Endothelial cell of umbilical vein (primary cell): Measurements from ENCODE around the gene FAM117B. TPM values are rescaled to one million over a fixed set of nuclear protein-coding genes. Genes with fewer than 3 reads are reported as not detected.

ENCODE experiments used
- BruUV-seq: library from RNA; stranded (reverse); fragments of 400-500 nt; replicated peaks from 2 replicates; lab custom pipeline; 2021; lab: Mats Ljungman, UMichigan
- CTCF ChIA-PET: fragments of 300-600, 350-600 bp; sonication (Branson Sonifier 250); formaldehyde crosslinking; loops from one replicate; lab custom pipeline; 2021; ENCODE audit warnings: antibody characterized with exemption, inconsistent platforms; lab: Charles Lee
- POLR2A ChIA-PET: fragments of 300-600, 350-600 bp; sonication (Branson Sonifier 250); formaldehyde crosslinking; loops from one replicate; lab custom pipeline; 2021; ENCODE audit warnings: antibody characterized with exemption, inconsistent platforms; lab: Charles Lee
- DNase-seq: peaks from one replicate; pipeline ENCODE4 v3.0.0-alpha.2; 2011; ENCODE audit warnings: low read depth, low spot score
- FAIRE-seq: peaks from 2 replicates; lab custom pipeline; 2011; peaks lifted over from hg19 to GRCh38; lab: Jason Lieb, UNC
- H2AFZ ChIP-seq: 2 replicates; pipeline ENCODE4 v1.6.0; 2012; ENCODE audit warnings: low read depth, low read length, control low read depth, inconsistent platforms
- H3K27ac ChIP-seq: 2 replicates; pipeline ENCODE4 v1.5.1; 2011; ENCODE audit warnings: low read depth, mild to moderate bottlenecking, control low read depth, low read length, moderate library complexity; ENCODE audit not compliant: insufficient read depth
- H3K27me3 ChIP-seq, 2 experiments: 2 replicates each; pipeline versions ENCODE4 v1.6.0 to v1.6.1; 2011; ENCODE audit warnings: low read length in 2 of 2, mixed read lengths in 1 of 2; ENCODE audit not compliant: control insufficient read depth in 2 of 2, insufficient read depth in 2 of 2
- H3K36me3 ChIP-seq, 2 experiments: 2 replicates in 1 of 2; 3 replicates in 1 of 2; pipeline ENCODE4 v1.5.1; 2011; ENCODE audit warnings: low read length in 2 of 2, mild to moderate bottlenecking in 1 of 2, moderate library complexity in 1 of 2; ENCODE audit not compliant: control insufficient read depth in 2 of 2, insufficient read depth in 2 of 2; ENCODE audit errors: extremely low read depth in 1 of 2
- H3K4me1 ChIP-seq: 3 replicates; pipeline ENCODE4 v1.5.1; 2011; ENCODE audit warnings: mild to moderate bottlenecking, low read length; ENCODE audit not compliant: control insufficient read depth, insufficient read depth; ENCODE audit errors: extremely low read depth
- H3K4me2 ChIP-seq: 2 replicates; pipeline ENCODE4 v1.6.1; 2011; ENCODE audit warnings: low read length, control low read depth, mixed read lengths; ENCODE audit not compliant: insufficient read depth
- H3K4me3 ChIP-seq, 3 experiments: fragments of 200-600 bp in 1 of 3; sonication (generic), shearing (Covaris generic) in 1 of 3; replicated peaks in 1 of 3; 2 replicates each; pipeline ENCODE4 v1.5.1; 2011 to 2016; ENCODE audit warnings: control low read depth in 3 of 3, low read length in 3 of 3, mild to moderate bottlenecking in 2 of 3, inconsistent platforms in 1 of 3, low read depth in 1 of 3, moderate library complexity in 1 of 3; ENCODE audit not compliant: insufficient read depth in 1 of 3
- H3K79me2 ChIP-seq: 2 replicates; pipeline ENCODE4 v1.6.0; 2012; ENCODE audit warnings: low read length, inconsistent platforms; ENCODE audit not compliant: control insufficient read depth, insufficient read depth
- H3K9ac ChIP-seq: replicated peaks from 2 replicates; pipeline ENCODE3; 2011; ENCODE audit warnings: low read length, control low read depth; ENCODE audit not compliant: insufficient read depth; ENCODE audit errors: extremely low read depth
- H3K9me1 ChIP-seq: replicated peaks from 3 replicates; pipeline ENCODE4 v1.6.0; 2011; ENCODE audit warnings: mild to moderate bottlenecking, low read length; ENCODE audit not compliant: control insufficient read depth, insufficient read depth; ENCODE audit errors: extremely low read depth
- H3K9me3 ChIP-seq: replicated peaks from 2 replicates; pipeline ENCODE4 v1.5.1; 2012; ENCODE audit warnings: low read length, inconsistent platforms; ENCODE audit not compliant: control insufficient read depth, insufficient read depth
- H4K20me1 ChIP-seq: replicated peaks from 2 replicates; pipeline ENCODE3; 2011; ENCODE audit warnings: mild to moderate bottlenecking, low read length; ENCODE audit not compliant: control insufficient read depth, insufficient read depth; ENCODE audit errors: extremely low read depth
- CTCF ChIP-seq, 2 donors: IDR thresholded peaks; 1 replicate in 1 of 2; 2 replicates in 1 of 2; pipeline ENCODE4 v1.5.1; 2011; ENCODE audit warnings: low read length in 2 of 2, mild to moderate bottlenecking in 2 of 2, moderate library complexity in 2 of 2, control low read depth in 1 of 2, inconsistent platforms in 1 of 2, low read depth in 1 of 2; ENCODE audit not compliant: insufficient read depth in 1 of 2; ENCODE audit errors: extremely low read depth in 1 of 2
- EZH2 ChIP-seq: IDR thresholded peaks from 2 replicates; pipeline ENCODE4 v1.6.1; 2012; ENCODE audit warnings: borderline replicate concordance, low read depth, mild to moderate bottlenecking, moderate library complexity, low read length, inconsistent platforms; ENCODE audit not compliant: severe bottlenecking
- FOS ChIP-seq: IDR thresholded peaks from 2 replicates; pipeline ENCODE4 v1.6.1; 2011; ENCODE audit warnings: mild to moderate bottlenecking, low read length, moderate library complexity, borderline replicate concordance; ENCODE audit not compliant: insufficient read depth
- GATA2 ChIP-seq: IDR thresholded peaks from 2 replicates; pipeline ENCODE4 v1.7.0; 2011; ENCODE audit warnings: low read depth, mild to moderate bottlenecking, moderate library complexity, mixed read lengths, low read length; ENCODE audit not compliant: insufficient read length, insufficient read depth
- JUN ChIP-seq: IDR thresholded peaks from 2 replicates; pipeline ENCODE4 v1.6.1; 2011; ENCODE audit warnings: borderline replicate concordance, low read depth; ENCODE audit not compliant: insufficient read length, insufficient read depth
- MAX ChIP-seq: IDR thresholded peaks from 2 replicates; pipeline ENCODE4 v1.6.1; 2011; ENCODE audit not compliant: insufficient read depth, insufficient read length
- MYC ChIP-seq: IDR thresholded peaks from one replicate; pipeline ENCODE4 v1.6.1; 2011; ENCODE audit warnings: mild to moderate bottlenecking, low read depth, low read length
- POLR2A ChIP-seq: IDR thresholded peaks from 2 replicates; pipeline ENCODE4 v1.6.1; 2012; ENCODE audit warnings: low read depth, mild to moderate bottlenecking, control low read depth, low read length
- POLR2AphosphoS5 ChIP-seq: IDR thresholded peaks from 2 replicates; pipeline ENCODE4 v1.6.1; 2012; ENCODE audit warnings: low read depth, mild to moderate bottlenecking, control low read depth, low read length, moderate library complexity; ENCODE audit not compliant: insufficient read depth
- dilution Hi-C: fragments of 300-500 bp; cut with MboI; formaldehyde crosslinking; loops from one replicate; pipeline ENCODE4 v1.15.0; 2019; ENCODE audit warnings: low sequenced_read_pairs; ENCODE audit not compliant: extremely low pct_ligation_motif_present
- intact Hi-C: fragments of 100-400 bp; cut with micrococcal nuclease; formaldehyde crosslinking; loops from one replicate; pipeline ENCODE4 v1.10.0; 2022
- polyA plus RNA-seq, 4 experiments: library from polyadenylated mRNA; depleted of rRNA in 3 of 4; stranded (reverse) in 3 of 4; unstranded in 1 of 4; fragments of >200 nt; gene quantifications; 2 replicates each; pipeline versions ENCODE4 v1.2.1 to v1.2.3, GENCODE V29; 2011 to 2012; ENCODE audit warnings: missing spikeins in 1 of 4
- total RNA-seq: library from RNA; stranded (reverse); gene quantifications from 2 replicates; pipeline ENCODE4 v1.2.3, GENCODE V29; 2021

FAM117B gene
- total and polyA plus RNA-seq, 2 donors (not counting 3 experiments of a cell fraction or from before 2014, with no cell fraction given) = 1.3 to 7.0 TPM

- no peaks in the 10 kb centered on the region for H4K20me1 ChIP-seq
- H3K79me2 ChIP-seq = no peaks in the 10 kb centered on the region
- no peak for DNase-seq
- no peaks in the 10 kb centered on the region for H3K9me3 ChIP-seq
- FAIRE-seq = peak; percentile 42
- H3K4me1 ChIP-seq = no peaks in the 10 kb centered on the region
- POLR2A ChIA-PET = no interaction called here
- CTCF ChIA-PET = interaction anchor here (1.1 kb wide), 1 partner anchor 17 kb away, joined by 3 read pairs; no protein-coding TSS in a partner anchor
- dilution Hi-C loops = no loop called here
- H3K36me3 ChIP-seq = peaks cover 0 to 3% of the 10 kb centered on the region in 2 experiments
- H3K4me3 ChIP-seq = no peak overlapping the region
- no peaks in the 10 kb centered on the region for H3K27me3 ChIP-seq
- H2AFZ ChIP-seq = no peak overlapping the region
- TF ChIP-seq EZH2 = no peak
- TF ChIP-seq MYC = no peak
- no peak for TF ChIP-seq MAX
- TF ChIP-seq POLR2A = no peak
- no peak for TF ChIP-seq FOS
- TF ChIP-seq CTCF (IDR thresholded peaks at IDR 0.05; ENCODE audit: extremely low read depth in 1 of 2, insufficient read depth in 1 of 2, low read depth in 1 of 2, low read length in 2 of 2) = no peak
- TF ChIP-seq JUN = no peak
- no peak for TF ChIP-seq POLR2AphosphoS5
- TF ChIP-seq GATA2 = no peak
- BruUV-seq = no TSS peak
- intact Hi-C loops = no loop called here
- H3K4me2 ChIP-seq = no peak overlapping the region
- H3K27ac ChIP-seq = no peak overlapping the region
- no peak overlapping the region for H3K9ac ChIP-seq
- H3K9me1 ChIP-seq = no peaks in the 10 kb centered on the region
Measured at GRCh38 chr2:202764991-202765390, 130.2 kb downstream of the FAM117B start.
